GM12878 (cell line): ENCODE results near the gene LEMD1. TPM values are rescaled to one million over a fixed set of nuclear protein-coding genes. Genes with fewer than 3 reads are reported as not detected.

Experiments used
- BHLHE40 ChIP-seq, 2 experiments: fragments of 450-650 bp in 1 of 2; IDR thresholded peaks; 2 replicates each; pipeline ENCODE4 v1.6.1; 2011 to 2017; ENCODE audit warnings: low read depth in 2 of 2, borderline replicate concordance in 1 of 2, improper control_type of control experiment in 1 of 2, low read length in 1 of 2, mild to moderate bottlenecking in 1 of 2
- CBX3 ChIP-seq: fragments of 200-600 bp; sonication (generic); IDR thresholded peaks from 2 replicates; pipeline ENCODE4 v1.6.1; 2016; ENCODE audit warnings: low read depth, borderline replicate concordance
- JUND ChIP-seq: IDR thresholded peaks from 2 replicates; pipeline ENCODE4 v1.6.1; 2012; ENCODE audit warnings: low read depth, mild to moderate bottlenecking, low read length, improper control_type of control experiment, moderate library complexity
- KAT2A ChIP-seq: conservative IDR thresholded peaks from 2 replicates; pipeline ENCODE4 v1.6.1; 2011; ENCODE audit warnings: low read depth, low read length; ENCODE audit not compliant: control insufficient read depth
- MAX ChIP-seq: IDR thresholded peaks from 2 replicates; pipeline ENCODE4 v1.6.1; 2012; ENCODE audit warnings: low read depth, low read length, improper control_type of control experiment
- NR2C2 ChIP-seq: IDR thresholded peaks from 2 replicates; pipeline ENCODE4 v1.6.1; 2011; ENCODE audit warnings: borderline replicate concordance, low read depth; ENCODE audit not compliant: control insufficient read depth, insufficient read length
- REST ChIP-seq: IDR thresholded peaks from 2 replicates; pipeline ENCODE4 v1.6.1; 2012; ENCODE audit warnings: mild to moderate bottlenecking, low read depth, low read length
- SREBF1 ChIP-seq: IDR thresholded peaks from 2 replicates; pipeline ENCODE4 v1.6.1; 2012; ENCODE audit warnings: mild to moderate bottlenecking, low read length
- ZNF274 ChIP-seq: IDR thresholded peaks from one replicate; pipeline ENCODE4 v1.8.0; 2011; ENCODE audit not compliant: insufficient read length, insufficient read depth
- ZNF592 ChIP-seq: fragments of 450-650 bp; IDR thresholded peaks from 2 replicates; pipeline ENCODE4 v1.6.1; 2017; ENCODE audit warnings: mild to moderate bottlenecking, moderate library complexity
- polyA plus RNA-seq, 11 experiments: library from polyadenylated mRNA; depleted of rRNA in 4 of 11; unstranded in 6 of 11; stranded (reverse) in 5 of 11; fragments of >200 nt; fragmentation: Nextera tagmentation in 4 of 11; fragmentation: Illumina TruSeq in 1 of 11; extraction: Ambion mirVana in 4 of 11; extraction: Trizol in 1 of 11; gene quantifications; 1 replicate in 1 of 11; 2 replicates in 10 of 11; pipeline versions ENCODE4 v1.2.1 to v1.2.3, GENCODE V29; 2011 to 2016; ENCODE audit warnings: inconsistent platforms in 2 of 11, missing spikeins in 2 of 11, low read depth in 1 of 11
- total RNA-seq, 4 experiments: library from RNA; depleted of rRNA in 3 of 4; stranded (reverse); fragments of >200 nt in 3 of 4; fragmentation: Illumina TruSeq in 1 of 4; extraction: Trizol in 1 of 4; gene quantifications; 2 replicates each; pipeline versions ENCODE4 v1.2.1 to v1.2.3, GENCODE V29; 2013 to 2021

The LEMD1 gene
- total and polyA plus RNA-seq, 10 of the 15 experiments (the other 5 are each of a cell fraction or from before 2014, with no cell fraction given): 0.19 to 1.2 (median 0.26) TPM; not detected in 7

DNA sequence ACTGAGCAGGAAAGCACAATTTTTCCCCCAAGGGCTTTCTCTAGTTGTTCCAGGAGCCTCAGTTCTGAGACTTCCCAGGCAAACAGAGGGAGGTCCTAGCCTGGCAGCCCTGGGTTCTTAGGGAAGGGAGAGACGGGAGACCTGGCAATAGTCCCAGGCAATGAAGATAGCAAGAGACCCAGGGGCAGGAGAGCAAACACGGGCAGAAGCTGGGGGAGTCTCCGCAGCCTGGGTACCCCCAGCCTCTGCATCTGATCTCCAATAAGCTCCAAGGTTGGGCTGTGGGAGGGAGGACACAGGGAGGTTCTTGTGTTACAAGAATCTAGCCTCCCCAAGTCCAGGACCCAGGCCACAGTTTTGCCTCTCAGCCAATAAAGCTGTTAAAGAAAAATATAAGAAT is 31.6 kb upstream of the LEMD1 start (continued):
- TF ChIP-seq REST: no peak
- TF ChIP-seq NR2C2: no peak
- TF ChIP-seq KAT2A: no peak
- no peak for TF ChIP-seq CBX3
- TF ChIP-seq ZNF592: no peak
- no peak for TF ChIP-seq BHLHE40 (IDR thresholded peaks at IDR 0.05; ENCODE audit: borderline replicate concordance in 1 of 2, low read depth in 2 of 2, low read length in 1 of 2)
- TF ChIP-seq MAX: no peak
- TF ChIP-seq JUND: no peak
- TF ChIP-seq ZNF274: no peak
- no peak for TF ChIP-seq SREBF1
